Loucy (cell line): ENCODE measurements around the gene PARP15.
A peak's percentile ranks its signal among the peaks of the same experiment; 100 is the strongest.

Experiments used
- H2AFZ ChIP-seq: fragments of 200-600 bp; sonication (generic); 2 replicates; pipeline ENCODE4 v1.6.0; 2016; ENCODE audit warnings: antibody characterized with exemption, mild to moderate bottlenecking, low read length, moderate library complexity
- H3F3A ChIP-seq: fragments of 200-600 bp; 2 replicates; pipeline ENCODE4 v1.6.0; 2016; ENCODE audit warnings: antibody characterized with exemption, low read depth, mild to moderate bottlenecking
- H3K27me3 ChIP-seq: fragments of 200-600 bp; sonication (generic); 2 replicates; pipeline ENCODE4 v1.6.1; 2014; ENCODE audit warnings: low read length, mild to moderate bottlenecking; ENCODE audit not compliant: insufficient read depth, poor library complexity, severe bottlenecking
- H3K36me3 ChIP-seq: fragments of 200-600 bp; sonication (generic); 2 replicates; pipeline ENCODE4 v1.6.1; 2016; ENCODE audit warnings: low read length; ENCODE audit not compliant: insufficient read depth
- H3K4me1 ChIP-seq: fragments of 200-600 bp; sonication (generic); 2 replicates; pipeline ENCODE4 v1.5.1; 2014; ENCODE audit warnings: low read length, mild to moderate bottlenecking; ENCODE audit not compliant: insufficient read depth, poor library complexity, severe bottlenecking
- H3K4me2 ChIP-seq: fragments of 200-600 bp; sonication (generic); 2 replicates; pipeline ENCODE4 v1.6.0; 2014; ENCODE audit warnings: antibody characterized with exemption, low read length, low read depth, mild to moderate bottlenecking; ENCODE audit not compliant: poor library complexity, severe bottlenecking
- H3K4me3 ChIP-seq: fragments of 200-600 bp; sonication (generic); 2 replicates; pipeline ENCODE4 v1.5.1; 2014; ENCODE audit warnings: low read length, mild to moderate bottlenecking, mixed read lengths; ENCODE audit not compliant: poor library complexity, severe bottlenecking
- H3K79me2 ChIP-seq: fragments of 200-600 bp; sonication (generic); 2 replicates; pipeline ENCODE4 v1.6.1; 2014; ENCODE audit warnings: low read length; ENCODE audit not compliant: insufficient read depth
- H3K9ac ChIP-seq: fragments of 200-600 bp; sonication (generic); 2 replicates; pipeline ENCODE4 v1.6.0; 2014; ENCODE audit warnings: mild to moderate bottlenecking, low read depth, low read length, moderate library complexity; ENCODE audit not compliant: poor library complexity, severe bottlenecking
- H3K9me2 ChIP-seq: fragments of 200-600 bp; sonication (generic); replicated peaks from 2 replicates; pipeline ENCODE4 v1.6.1; 2016; ENCODE audit warnings: low read depth, low read length, mixed read lengths
- H3K9me3 ChIP-seq: fragments of 200-600 bp; sonication (generic); 2 replicates; pipeline ENCODE4 v1.6.1; 2014; ENCODE audit warnings: mild to moderate bottlenecking, antibody characterized with exemption, low read length, low read depth; ENCODE audit not compliant: insufficient read depth
- H4K20me1 ChIP-seq: fragments of 200-600 bp; sonication (generic); 2 replicates; pipeline ENCODE4 v1.6.0; 2014; ENCODE audit warnings: antibody characterized with exemption, low read length, mild to moderate bottlenecking; ENCODE audit not compliant: insufficient read depth, poor library complexity, severe bottlenecking
- CTCF ChIP-seq: fragments of 200-600 bp; sonication (generic); conservative IDR thresholded peaks from 2 replicates; pipeline ENCODE4 v1.5.1; 2014; ENCODE audit warnings: mild to moderate bottlenecking, antibody characterized with exemption, low read length
- EZH2phosphoT487 ChIP-seq: fragments of 200-600 bp; IDR thresholded peaks from 2 replicates; pipeline ENCODE4 v1.6.1; 2018; ENCODE audit warnings: antibody characterized with exemption, mild to moderate bottlenecking, moderate library complexity, borderline replicate concordance

PARP15 gene

DNA sequence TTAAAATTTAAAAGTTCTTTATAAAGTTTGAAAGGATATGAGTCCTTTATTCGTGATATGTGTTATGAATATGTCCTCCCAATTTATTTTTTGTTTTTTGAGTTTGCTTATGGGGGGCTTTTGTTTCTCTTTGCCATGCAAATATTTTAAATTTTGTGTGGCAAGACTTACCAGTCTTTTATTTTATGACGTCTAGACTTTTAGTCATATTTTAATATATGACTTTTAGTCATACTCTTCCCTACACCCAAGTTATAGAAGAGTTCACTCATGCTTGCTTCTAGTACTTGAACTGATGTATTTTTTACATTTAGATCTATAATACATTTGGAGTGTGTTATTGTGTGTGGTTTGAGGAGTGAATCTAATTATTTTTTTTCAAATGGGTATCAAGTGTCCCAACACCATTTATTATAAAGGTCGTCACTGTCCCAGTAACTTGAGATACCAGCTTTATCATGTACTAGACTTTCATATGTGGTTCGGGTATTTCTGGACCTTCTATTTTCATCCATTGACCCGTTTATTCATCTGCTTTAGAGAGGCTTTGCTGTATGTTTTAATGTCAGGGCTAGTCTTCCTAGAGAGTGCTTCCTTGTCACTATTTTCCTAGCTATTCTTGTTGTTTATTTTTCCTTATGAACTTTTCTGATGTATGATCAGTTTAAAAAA, 755 bp downstream of the PARP15 start:
- peaks cover 4% of the 10 kb centered on the region for H3K4me1 ChIP-seq

DNA sequence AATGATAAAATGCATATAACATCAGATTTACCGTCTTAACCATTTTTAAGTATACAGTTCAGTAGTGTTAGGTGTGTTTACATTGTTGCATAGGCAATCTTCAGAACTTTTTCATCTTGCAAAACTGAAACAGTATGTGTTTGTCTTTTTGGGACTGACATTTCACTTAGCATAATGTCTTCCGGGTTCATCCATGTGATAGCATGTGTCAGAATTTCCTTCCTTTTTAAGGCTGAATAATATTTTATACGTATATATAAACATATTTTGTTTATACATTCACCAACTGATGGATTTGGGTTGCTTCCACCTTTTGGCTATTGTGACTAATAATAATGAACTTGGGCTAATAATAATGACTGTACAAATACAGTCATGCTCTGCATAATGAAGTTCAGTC, 3.0 kb downstream of the PARP15 start:
- no peaks in the 10 kb centered on the region for H3F3A ChIP-seq
- H3K4me3 ChIP-seq, result no peak overlapping the region
- H3K4me2 ChIP-seq, result no peak overlapping the region
- H3K4me1 ChIP-seq, result no peaks in the 10 kb centered on the region
- H3K36me3 ChIP-seq, result no peaks in the 10 kb centered on the region
- no peaks in the 10 kb centered on the region for H3K27me3 ChIP-seq
- TF ChIP-seq EZH2phosphoT487, result no peak
- no peak for TF ChIP-seq CTCF
- H3K9me3 ChIP-seq, result peaks cover 15% of the 10 kb centered on the region
- no peaks in the 10 kb centered on the region for H3K79me2 ChIP-seq
- no peak overlapping the region for H3K9ac ChIP-seq
- no peaks in the 10 kb centered on the region for H3K9me2 ChIP-seq
- H4K20me1 ChIP-seq, result no peaks in the 10 kb centered on the region
- no peak overlapping the region for H2AFZ ChIP-seq

More for the DNA sequence above, 755 bp downstream of the PARP15 start:
- Histone ChIP-seq H4K20me1 (no peaks in the 10 kb centered on the region), H3F3A (no peaks in the 10 kb centered on the region; the same call in 1 of the 2 replicates), H3K9me2 (no peaks in the 10 kb centered on the region), H3K4me2 (peak overlapping the region; percentile 37), H3K27me3 (no peaks in the 10 kb centered on the region), H3K4me3 (peak overlapping the region; percentile 64), H2AFZ (peak overlapping the region; percentile 75), H3K9me3 (peaks cover 15% of the 10 kb centered on the region), H3K36me3 (no peaks in the 10 kb centered on the region), H3K9ac (peak overlapping the region; percentile 49), H3K79me2 (no peaks in the 10 kb centered on the region)
- TF ChIP-seq CTCF (no peak), EZH2phosphoT487 (no peak)

GRCh38 chr3:122581622-122582021, 4.2 kb downstream of the PARP15 start:
- Histone ChIP-seq H3F3A (no peaks in the 10 kb centered on the region), H3K4me2 (no peak overlapping the region), H3K36me3 (no peaks in the 10 kb centered on the region), H2AFZ (no peak overlapping the region), H3K4me1 (no peaks in the 10 kb centered on the region), H3K27me3 (no peaks in the 10 kb centered on the region), H3K4me3 (no peak overlapping the region), H3K9ac (no peak overlapping the region), H4K20me1 (no peaks in the 10 kb centered on the region), H3K79me2 (no peaks in the 10 kb centered on the region), H3K9me2 (no peaks in the 10 kb centered on the region), H3K9me3 (peaks cover 15% of the 10 kb centered on the region)
- TF ChIP-seq EZH2phosphoT487 (no peak), CTCF (no peak)
